ENCODE measurements around the gene TP53I13. TPM values are rescaled to one million over a fixed set of nuclear protein-coding genes. Genes with fewer than 3 reads are reported as not detected.

TP53I13 gene
- total and polyA plus RNA-seq, 10 of the 15 experiments (the other 5 are each of a cell fraction or from before 2014, with no cell fraction given) = 0.31 to 45.1 (median 19.5) TPM; not detected in 1

DNA sequence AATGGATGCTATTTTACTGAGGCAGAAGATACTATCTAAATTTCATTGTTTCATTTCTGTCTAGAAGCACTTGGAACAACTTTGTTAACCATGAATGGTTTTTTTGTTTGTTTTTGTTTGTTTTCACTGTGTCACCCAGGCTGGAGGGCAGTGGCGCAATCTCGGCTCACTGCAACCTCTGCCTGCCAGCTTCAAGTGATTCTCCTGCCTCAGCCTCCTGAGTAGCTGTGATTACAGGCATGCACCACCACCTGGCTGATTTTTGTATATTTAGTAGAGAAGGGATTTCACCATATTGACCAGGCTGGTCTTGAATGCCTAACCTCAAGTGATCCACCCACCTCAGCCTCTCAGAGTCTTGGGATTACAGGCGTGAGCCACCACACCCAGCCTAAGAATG is 42.2 kb upstream of the TP53I13 start (continued):
- TF ChIP-seq SMC3 (IDR thresholded peaks at IDR 0.05; ENCODE audit: borderline replicate concordance, low read length) (no peak), SKIL (IDR thresholded peaks at IDR 0.05; ENCODE audit: low read depth, poor library complexity, severe bottlenecking) (no peak)

DNA sequence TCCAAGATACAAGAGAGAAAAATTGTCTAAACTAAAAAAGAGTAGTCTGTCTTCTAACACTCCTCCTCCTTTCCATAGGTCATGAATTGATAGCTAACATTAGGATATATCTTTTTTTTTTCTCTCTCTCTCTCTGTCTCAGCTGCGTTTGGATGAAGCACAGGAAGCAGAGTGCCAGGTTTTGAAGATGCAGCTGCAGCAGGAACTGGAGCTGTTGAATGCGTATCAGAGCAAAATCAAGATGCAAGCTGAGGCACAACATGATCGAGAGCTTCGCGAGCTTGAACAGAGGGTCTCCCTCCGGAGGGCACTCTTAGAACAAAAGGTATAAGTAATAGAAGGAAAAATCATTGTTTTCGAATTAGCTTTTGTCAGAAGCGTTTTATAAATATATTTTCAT is 34.5 kb upstream of the TP53I13 start:
- Histone ChIP-seq H4K20me1 (ENCODE audit: control insufficient read depth, insufficient read depth) (no peaks in the 10 kb centered on the region), H3K79me2 (ENCODE audit: control insufficient read depth, insufficient read depth, low read length) (no peaks in the 10 kb centered on the region), H3K4me3 (no peak overlapping the region), H3K9ac (ENCODE audit: control insufficient read depth, insufficient read depth, low read length) (no peak overlapping the region), H3K9me3 (replicated peaks; ENCODE audit: control insufficient read depth, insufficient read depth, low read length) (no peaks in the 10 kb centered on the region), H3K36me3 (ENCODE audit: control insufficient read depth in 2 of 2, insufficient read depth in 2 of 2, low read length in 1 of 2) (peaks cover 0 to 3% of the 10 kb centered on the region in 2 experiments; a peak in 3 of 4 replicates), H2AFZ (ENCODE audit: control insufficient read depth, low read depth, low read length) (no peak overlapping the region), H3K27me3 (replicated peaks in 1 of 2; ENCODE audit: control insufficient read depth in 2 of 2, insufficient read depth in 2 of 2, low read length in 1 of 2) (no peaks in the 10 kb centered on the region), H3K4me2 (ENCODE audit: control insufficient read depth, insufficient read depth) (no peak overlapping the region), H3K27ac (ENCODE audit: control insufficient read depth, insufficient read depth) (no peak overlapping the region), H3K4me1 (ENCODE audit: control insufficient read depth, insufficient read depth, low read length) (no peaks in the 10 kb centered on the region)
- ChIA-PET RAD21 (ENCODE audit: unreplicated experiment) (interaction anchor here (0.9 to 4.5 kb wide), 4 partner anchors 42 to 385 kb away, joined by 3 to 32 read pairs (median 4); no protein-coding TSS in a partner anchor), CTCF (interaction anchor here (0.6 to 6.0 kb wide), 20 partner anchors 8 to 978 kb away, joined by 3 to 72 read pairs (median 3); no protein-coding TSS in a partner anchor), POLR2A (interaction anchor here (0.5 kb wide), 1 partner anchor 162 kb away, joined by 7 read pairs; no protein-coding TSS in a partner anchor), SMC1A (ENCODE audit: uncharacterized antibody, unreplicated experiment) (interaction anchor here (0.7 to 5.0 kb wide), 9 partner anchors 10 to 397 kb away, joined by 3 to 32 read pairs (median 3); partner anchors contain the start of gene SSH2)
- BruUV-seq (replicated peaks) = no TSS peak
- ATAC-seq (no peak), DNase-seq (ENCODE audit: low read depth, low spot score) (no peak), FAIRE-seq (no peak)
- no peak for TF ChIP-seq NR2C1 (IDR thresholded peaks at IDR 0.05)
- no peak for TF ChIP-seq ZBTB40 (IDR thresholded peaks at IDR 0.05; ENCODE audit: borderline replicate concordance)
- no peak for TF ChIP-seq POLR2A (IDR thresholded peaks at IDR 0.05; ENCODE audit: low read depth, low read length)
- no peak for TF ChIP-seq BMI1 (IDR thresholded peaks at IDR 0.05; ENCODE audit: borderline replicate concordance)
- TF ChIP-seq, protein P1, sequence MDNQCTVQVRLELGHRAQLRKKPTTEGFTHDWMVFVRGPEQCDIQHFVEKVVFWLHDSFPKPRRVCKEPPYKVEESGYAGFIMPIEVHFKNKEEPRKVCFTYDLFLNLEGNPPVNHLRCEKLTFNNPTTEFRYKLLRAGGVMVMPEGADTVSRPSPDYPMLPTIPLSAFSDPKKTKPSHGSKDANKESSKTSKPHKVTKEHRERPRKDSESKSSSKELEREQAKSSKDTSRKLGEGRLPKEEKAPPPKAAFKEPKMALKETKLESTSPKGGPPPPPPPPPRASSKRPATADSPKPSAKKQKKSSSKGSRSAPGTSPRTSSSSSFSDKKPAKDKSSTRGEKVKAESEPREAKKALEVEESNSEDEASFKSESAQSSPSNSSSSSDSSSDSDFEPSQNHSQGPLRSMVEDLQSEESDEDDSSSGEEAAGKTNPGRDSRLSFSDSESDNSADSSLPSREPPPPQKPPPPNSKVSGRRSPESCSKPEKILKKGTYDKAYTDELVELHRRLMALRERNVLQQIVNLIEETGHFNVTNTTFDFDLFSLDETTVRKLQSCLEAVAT (IDR thresholded peaks at IDR 0.05) = no peak
- no peak for TF ChIP-seq PAX8 (IDR thresholded peaks at IDR 0.05)
- TF ChIP-seq ZZZ3 (IDR thresholded peaks at IDR 0.05; ENCODE audit: control insufficient read depth, insufficient read length, low read depth) = no peak
- intact Hi-C loops (cut with micrococcal nuclease; ENCODE audit: unreplicated experiment) = loop anchor here (10.0 kb wide), 1 partner anchor 81 kb away; no protein-coding TSS in a partner anchor
- in situ Hi-C loops (cut with MboI) = loop anchor here (10.0 kb wide), 1 partner anchor 159 kb away; no protein-coding TSS in a partner anchor
- WGBS (ENCODE audit: insufficient coverage, insufficient replicate concordance, low lambda C conversion rate, missing lambda C conversion rate) = 87% methylated on average over 8 of the region's 8 CpGs
